ENCODE results near the gene CEP170B.
"Not testable (repeated sequence)": the region's sequence is repeated elsewhere in the genome, so short reads cannot be mapped to it uniquely, and the experiment has no call there.

The CEP170B gene

DNA sequence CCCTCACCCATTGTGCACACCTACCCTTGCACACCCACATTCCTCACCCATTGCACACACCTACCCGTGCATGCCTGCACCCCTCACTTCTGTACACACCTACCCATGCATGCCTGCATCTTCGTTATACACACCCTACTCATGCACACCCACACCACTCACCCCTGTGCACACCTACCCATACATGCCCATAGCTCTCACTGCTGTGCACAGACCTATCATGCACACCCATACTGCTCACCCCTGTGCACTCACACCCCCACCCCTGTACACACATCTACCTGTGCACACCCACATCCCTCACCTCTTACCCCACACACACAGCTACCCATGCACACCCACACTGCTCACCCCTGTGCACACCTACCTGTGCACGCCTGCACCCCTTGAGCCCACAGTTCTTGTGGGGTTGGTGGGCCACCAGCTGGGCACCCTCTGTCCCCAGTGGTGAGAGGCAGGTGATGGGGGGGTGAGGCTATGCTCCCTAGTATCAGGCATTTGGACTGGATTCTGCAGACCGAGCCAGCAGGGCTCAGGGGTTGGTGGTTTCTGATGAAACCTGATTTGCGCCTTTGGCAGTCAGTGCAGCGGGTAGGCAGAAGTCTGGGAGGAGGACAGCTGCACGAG, 15.6 kb downstream of the CEP170B start:
- Histone ChIP-seq H3K36me3 (ENCODE audit: control insufficient read depth, insufficient read depth, low read length) (no peaks in the 10 kb centered on the region), H3K4me1 (ENCODE audit: control insufficient read depth, insufficient read depth, low read length) (peaks cover 10% of the 10 kb centered on the region), H3K27me3 (ENCODE audit: control insufficient read depth, insufficient read depth, low read length, poor library complexity, severe bottlenecking) (no peaks in the 10 kb centered on the region), H3K4me3 (ENCODE audit: insufficient read depth, low read depth, low read length) (no peak overlapping the region), H3K27ac (ENCODE audit: insufficient read depth, low read depth, low read length, poor library complexity, severe bottlenecking) (no peak overlapping the region), H3K9me3 (ENCODE audit: control insufficient read depth, low read length) (no peaks in the 10 kb centered on the region)
- WGBS, 2 experiments: 85 to 87% methylated on average over 7 of the region's 7 CpGs

DNA sequence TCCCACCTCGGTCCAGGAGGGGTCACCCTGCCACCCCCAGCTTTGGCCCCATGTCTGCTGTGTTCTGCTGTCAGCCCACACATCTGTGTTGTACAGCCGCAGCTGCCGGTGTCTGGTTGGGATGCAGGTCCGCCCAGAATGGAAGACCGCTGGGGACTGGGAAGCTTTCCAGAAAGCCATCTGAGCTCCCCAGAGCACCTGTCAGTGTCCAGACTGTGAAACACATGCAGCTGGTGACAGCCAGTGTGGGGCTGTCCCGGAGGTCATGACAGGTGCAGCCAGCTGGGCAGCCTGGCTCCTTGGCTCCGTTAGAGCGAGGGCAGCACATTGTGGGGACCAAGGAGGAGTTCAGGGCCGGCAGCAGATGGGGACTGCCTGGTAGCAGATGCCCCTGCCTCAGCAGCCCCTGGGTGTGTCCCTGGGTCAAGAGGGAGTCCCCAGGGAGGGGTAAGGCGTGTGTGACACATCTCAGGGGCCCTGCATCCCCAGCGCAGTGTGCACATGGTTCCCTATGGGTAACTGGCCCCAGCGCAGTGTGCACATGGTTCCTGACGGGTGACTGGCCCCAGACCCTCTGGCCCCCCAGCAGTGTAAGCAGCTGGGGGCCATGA, 16.4 kb downstream of the CEP170B start:
- no peak overlapping the region for H3K4me3 ChIP-seq (ENCODE audit: insufficient read depth, low read depth, low read length)
- H3K36me3 ChIP-seq (ENCODE audit: control insufficient read depth, insufficient read depth, low read length): no peaks in the 10 kb centered on the region
- peaks cover 10% of the 10 kb centered on the region for H3K4me1 ChIP-seq (ENCODE audit: control insufficient read depth, insufficient read depth, low read length)
- no peaks in the 10 kb centered on the region for H3K27me3 ChIP-seq (ENCODE audit: control insufficient read depth, insufficient read depth, low read length, poor library complexity, severe bottlenecking)
- H3K9me3 ChIP-seq (ENCODE audit: control insufficient read depth, low read length): no peaks in the 10 kb centered on the region
- no peak overlapping the region for H3K27ac ChIP-seq (ENCODE audit: insufficient read depth, low read depth, low read length, poor library complexity, severe bottlenecking)
- 85 to 86% methylated on average over 13 of the region's 13 CpGs for WGBS, 2 experiments

DNA sequence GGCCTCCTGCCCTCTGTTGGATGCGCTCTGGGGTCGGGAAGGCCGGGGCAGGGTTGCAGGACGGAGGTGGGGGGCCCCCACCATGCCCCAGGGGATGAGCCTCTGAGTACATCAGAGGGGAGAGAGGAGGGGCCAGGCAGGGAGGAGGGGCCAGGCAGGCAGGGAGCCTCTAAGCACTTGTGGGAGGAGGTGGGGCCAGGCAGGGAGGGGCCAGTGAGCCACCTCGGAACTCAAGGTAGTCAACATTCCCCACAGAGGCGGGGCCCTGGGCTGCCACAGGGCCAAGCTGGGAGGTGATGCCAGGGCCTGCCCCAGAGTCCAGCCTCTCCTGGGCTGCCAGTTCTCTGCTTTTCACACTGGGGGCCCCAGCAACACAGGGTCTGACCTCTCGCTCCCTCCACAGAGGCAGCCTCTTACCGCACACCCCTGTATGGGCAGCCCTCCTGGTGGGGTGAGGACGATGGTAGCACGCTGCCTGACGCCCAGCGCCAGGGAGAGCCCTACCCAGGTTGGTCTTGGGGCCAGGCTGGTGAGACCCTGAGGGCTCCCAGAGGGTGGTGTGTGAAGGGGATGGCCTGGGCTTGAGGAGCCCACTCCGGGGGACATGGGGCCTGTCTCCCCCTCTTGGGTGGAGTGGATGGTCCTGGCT, 17.4 kb downstream of the CEP170B start:
- H3K9me3 ChIP-seq (ENCODE audit: control insufficient read depth, low read length): no peaks in the 10 kb centered on the region
- WGBS, 2 experiments: 62 to 64% methylated on average over 13 of the region's 13 CpGs
- H3K4me1 ChIP-seq (ENCODE audit: control insufficient read depth, insufficient read depth, low read length): peaks cover 10% of the 10 kb centered on the region
- no peak overlapping the region for H3K27ac ChIP-seq (ENCODE audit: insufficient read depth, low read depth, low read length, poor library complexity, severe bottlenecking)
- H3K36me3 ChIP-seq (ENCODE audit: control insufficient read depth, insufficient read depth, low read length): no peaks in the 10 kb centered on the region
- H3K4me3 ChIP-seq (ENCODE audit: insufficient read depth, low read depth, low read length): no peak overlapping the region
- no peaks in the 10 kb centered on the region for H3K27me3 ChIP-seq (ENCODE audit: control insufficient read depth, insufficient read depth, low read length, poor library complexity, severe bottlenecking)

DNA sequence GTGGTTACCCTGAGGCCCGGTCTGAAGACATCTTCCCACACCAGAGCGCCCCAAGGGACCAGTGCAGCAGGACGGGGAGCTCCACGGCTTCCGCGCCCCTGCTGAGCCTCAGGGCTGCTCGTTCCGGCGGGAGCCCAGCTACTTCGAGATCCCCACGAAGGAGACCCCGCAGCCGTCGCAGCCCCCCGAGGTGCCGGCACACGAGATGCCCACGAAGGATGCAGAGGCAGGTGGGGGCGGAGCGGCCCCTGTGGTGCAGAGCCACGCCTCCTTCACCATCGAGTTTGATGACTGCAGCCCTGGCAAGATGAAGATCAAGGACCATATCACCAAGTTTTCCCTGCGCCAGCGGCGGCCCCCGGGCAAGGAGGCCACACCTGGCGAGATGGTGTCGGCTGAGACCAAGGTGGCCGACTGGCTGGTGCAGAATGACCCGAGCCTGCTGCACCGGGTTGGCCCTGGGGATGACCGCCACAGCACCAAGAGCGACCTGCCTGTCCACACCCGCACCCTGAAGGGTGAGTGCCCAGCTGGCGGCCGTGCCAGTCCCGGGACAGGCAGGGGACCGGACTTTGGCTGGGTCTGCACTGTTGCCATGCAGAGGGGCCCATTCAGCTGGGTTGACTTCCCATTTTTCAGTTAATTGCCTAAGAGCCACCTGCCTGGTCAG, 18.1 kb downstream of the CEP170B start:
- no peaks in the 10 kb centered on the region for H3K9me3 ChIP-seq (ENCODE audit: control insufficient read depth, low read length)
- H3K36me3 ChIP-seq (ENCODE audit: control insufficient read depth, insufficient read depth, low read length): no peaks in the 10 kb centered on the region
- H3K27me3 ChIP-seq (ENCODE audit: control insufficient read depth, insufficient read depth, low read length, poor library complexity, severe bottlenecking): no peaks in the 10 kb centered on the region
- H3K27ac ChIP-seq (ENCODE audit: insufficient read depth, low read depth, low read length, poor library complexity, severe bottlenecking): no peak overlapping the region
- 92% methylated on average over 38 of the region's 38 CpGs for WGBS, 2 experiments
- H3K4me1 ChIP-seq (ENCODE audit: control insufficient read depth, insufficient read depth, low read length): peaks cover 10% of the 10 kb centered on the region
- H3K4me3 ChIP-seq (ENCODE audit: insufficient read depth, low read depth, low read length): no peak overlapping the region

DNA sequence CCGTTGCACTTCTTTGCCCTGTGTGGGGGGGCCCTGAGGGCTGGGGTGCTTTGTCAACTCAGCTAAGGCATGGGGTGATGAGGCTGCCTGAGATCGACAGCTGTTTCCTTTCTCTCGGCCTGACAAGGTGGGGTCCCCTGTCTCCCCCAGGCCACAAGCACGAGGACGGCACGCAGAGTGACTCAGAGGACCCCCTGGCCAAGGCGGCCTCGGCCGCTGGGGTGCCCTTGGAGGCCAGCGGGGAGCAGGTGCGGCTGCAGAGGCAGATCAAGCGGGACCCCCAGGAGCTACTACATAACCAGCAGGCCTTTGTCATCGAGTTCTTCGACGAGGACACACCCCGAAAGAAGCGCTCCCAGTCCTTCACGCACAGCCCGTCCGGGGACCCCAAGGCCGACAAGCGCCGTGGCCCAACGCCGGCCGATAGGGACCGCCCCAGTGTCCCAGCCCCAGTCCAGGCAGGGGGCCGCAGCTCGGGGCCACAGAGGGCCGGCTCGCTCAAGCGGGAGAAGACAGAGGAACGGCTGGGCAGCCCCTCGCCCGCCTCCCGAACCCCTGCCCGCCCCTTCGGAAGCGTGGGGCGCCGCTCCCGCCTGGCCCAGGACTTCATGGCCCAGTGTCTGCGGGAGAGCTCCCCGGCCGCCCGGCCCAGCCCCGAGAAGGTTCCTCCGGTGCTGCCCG, 18.8 kb downstream of the CEP170B start:
- H3K4me3 ChIP-seq (ENCODE audit: insufficient read depth, low read depth, low read length): no peak overlapping the region
- H3K27me3 ChIP-seq (ENCODE audit: control insufficient read depth, insufficient read depth, low read length, poor library complexity, severe bottlenecking): no peaks in the 10 kb centered on the region
- no peaks in the 10 kb centered on the region for H3K36me3 ChIP-seq (ENCODE audit: control insufficient read depth, insufficient read depth, low read length)
- no peak overlapping the region for H3K27ac ChIP-seq (ENCODE audit: insufficient read depth, low read depth, low read length, poor library complexity, severe bottlenecking)
- H3K9me3 ChIP-seq (ENCODE audit: control insufficient read depth, low read length): no peaks in the 10 kb centered on the region
- WGBS, 2 experiments: 94% methylated on average over 49 of the region's 49 CpGs
- peaks cover 6% of the 10 kb centered on the region for H3K4me1 ChIP-seq (ENCODE audit: control insufficient read depth, insufficient read depth, low read length)

DNA sequence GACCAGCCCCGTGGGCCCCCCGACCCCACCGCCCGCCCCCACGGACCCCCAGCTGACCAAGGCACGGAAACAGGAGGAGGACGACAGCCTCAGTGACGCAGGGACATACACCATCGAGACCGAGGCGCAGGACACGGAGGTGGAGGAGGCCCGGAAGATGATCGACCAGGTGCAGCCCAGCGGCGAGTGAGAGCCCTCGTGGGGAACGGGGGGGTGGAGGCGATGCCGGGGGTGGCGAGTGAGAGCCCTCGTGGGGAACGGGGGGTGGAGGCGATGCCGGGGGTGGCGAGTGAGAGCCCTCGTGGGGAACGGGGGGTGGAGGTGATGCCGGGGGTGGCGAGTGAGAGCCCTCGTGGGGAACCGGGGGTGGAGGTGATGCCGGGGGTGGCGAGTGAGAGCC, 19.3 kb downstream of the CEP170B start:
- not testable (repeated sequence) for H3K9me3 ChIP-seq (ENCODE audit: control insufficient read depth, low read length); H3K27ac ChIP-seq (ENCODE audit: insufficient read depth, low read depth, low read length, poor library complexity, severe bottlenecking); H3K27me3 ChIP-seq (ENCODE audit: control insufficient read depth, insufficient read depth, low read length, poor library complexity, severe bottlenecking); H3K4me1 ChIP-seq (ENCODE audit: control insufficient read depth, insufficient read depth, low read length); H3K36me3 ChIP-seq (ENCODE audit: control insufficient read depth, insufficient read depth, low read length); H3K4me3 ChIP-seq (ENCODE audit: insufficient read depth, low read depth, low read length)
- WGBS, 2 experiments: 90 to 93% methylated on average over 28 to 30 of the region's 34 CpGs

DNA sequence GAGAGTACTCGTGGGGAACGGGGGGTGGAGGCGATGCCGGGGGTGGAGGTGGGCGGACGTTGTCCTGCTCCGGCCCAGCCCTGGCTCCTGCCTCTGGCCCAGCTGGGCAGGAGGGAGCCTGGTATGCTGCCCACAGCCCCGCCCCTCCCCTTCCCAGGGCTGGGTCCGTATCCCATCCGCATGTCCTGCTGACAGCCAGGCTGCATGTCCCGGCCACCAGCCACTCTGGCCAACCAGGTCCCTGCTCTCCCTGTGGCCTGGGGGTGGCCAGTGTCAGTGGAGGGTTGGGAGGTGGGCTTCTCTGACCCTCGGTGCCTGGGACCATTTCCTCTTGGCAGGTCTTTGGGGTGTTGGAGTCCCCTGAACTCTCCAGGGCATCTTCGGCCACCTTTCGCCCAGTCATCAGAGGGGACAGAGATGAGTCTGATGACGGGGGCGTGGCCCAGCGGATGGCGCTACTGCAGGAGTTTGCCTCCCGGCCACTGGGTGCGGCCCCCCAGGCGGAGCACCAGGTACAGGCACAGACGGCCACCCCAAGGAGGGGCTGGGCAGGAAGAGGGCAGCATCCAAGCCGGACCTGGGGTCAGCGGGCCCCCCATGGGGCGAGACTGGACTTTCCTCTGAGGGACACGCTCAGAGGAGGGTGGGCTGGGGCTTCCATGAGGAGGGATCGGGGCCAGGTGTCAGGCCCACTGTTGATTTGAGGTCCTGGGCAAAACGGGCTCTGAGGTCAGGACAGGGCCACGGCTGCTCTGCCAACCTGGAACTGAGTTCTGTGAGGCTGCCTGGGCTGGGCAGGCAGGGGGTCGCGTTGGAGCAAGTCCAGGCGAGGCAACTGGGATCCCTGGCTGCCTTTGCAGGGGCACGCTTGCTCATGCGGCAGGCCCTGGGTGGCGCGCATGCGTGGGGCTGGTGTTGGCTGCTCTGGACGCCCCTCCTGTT, 20.2 kb downstream of the CEP170B start:
- Histone ChIP-seq H3K36me3 (ENCODE audit: control insufficient read depth, insufficient read depth, low read length) (no peaks in the 10 kb centered on the region), H3K4me3 (ENCODE audit: insufficient read depth, low read depth, low read length) (no peak overlapping the region), H3K9me3 (ENCODE audit: control insufficient read depth, low read length) (no peaks in the 10 kb centered on the region), H3K27me3 (ENCODE audit: control insufficient read depth, insufficient read depth, low read length, poor library complexity, severe bottlenecking) (no peaks in the 10 kb centered on the region), H3K4me1 (ENCODE audit: control insufficient read depth, insufficient read depth, low read length) (peaks cover 8% of the 10 kb centered on the region), H3K27ac (ENCODE audit: insufficient read depth, low read depth, low read length, poor library complexity, severe bottlenecking) (no peak overlapping the region)
- 91 to 92% methylated on average over 38 of the region's 38 CpGs for WGBS, 2 experiments

DNA sequence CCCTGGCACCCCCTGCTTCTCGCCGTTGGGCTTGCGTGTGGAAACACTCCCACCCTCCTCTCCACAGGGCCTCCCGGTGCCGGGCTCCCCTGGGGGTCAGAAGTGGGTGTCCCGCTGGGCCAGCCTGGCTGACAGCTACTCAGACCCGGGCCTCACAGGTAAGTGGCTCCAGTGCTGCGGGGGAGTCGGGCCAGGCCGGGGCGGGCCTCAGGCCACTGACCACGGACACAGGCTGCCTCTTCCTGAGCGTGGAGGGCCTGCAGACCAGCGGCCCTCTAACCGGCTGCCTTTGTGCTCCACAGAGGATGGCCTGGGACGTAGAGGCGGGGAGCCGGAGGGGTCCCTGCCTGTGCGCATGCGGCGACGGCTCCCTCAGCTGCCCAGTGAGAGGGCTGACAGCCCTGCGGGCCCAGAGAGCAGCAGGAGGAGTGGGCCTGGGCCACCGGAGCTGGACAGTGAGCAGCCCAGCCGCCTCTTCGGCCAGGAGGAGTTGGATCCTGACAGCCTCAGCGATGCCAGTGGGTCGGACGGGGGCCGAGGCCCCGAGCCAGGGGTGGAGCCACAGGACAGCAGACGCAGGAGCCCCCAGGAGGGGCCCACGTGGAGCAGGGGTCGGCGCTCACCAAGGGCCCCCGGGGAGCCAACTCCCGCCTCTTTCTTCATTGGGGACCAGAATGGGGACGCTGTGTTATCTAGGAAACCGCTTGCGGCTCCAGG, 21.1 kb downstream of the CEP170B start:
- Histone ChIP-seq H3K9me3 (ENCODE audit: control insufficient read depth, low read length) (no peaks in the 10 kb centered on the region), H3K4me3 (ENCODE audit: insufficient read depth, low read depth, low read length) (no peak overlapping the region), H3K27me3 (ENCODE audit: control insufficient read depth, insufficient read depth, low read length, poor library complexity, severe bottlenecking) (no peaks in the 10 kb centered on the region), H3K4me1 (ENCODE audit: control insufficient read depth, insufficient read depth, low read length) (peaks cover 8% of the 10 kb centered on the region), H3K36me3 (ENCODE audit: control insufficient read depth, insufficient read depth, low read length) (no peaks in the 10 kb centered on the region), H3K27ac (ENCODE audit: insufficient read depth, low read depth, low read length, poor library complexity, severe bottlenecking) (no peak overlapping the region)
- WGBS, 2 experiments: 94% methylated on average over 40 of the region's 40 CpGs

Measured in ectodermal cell (in vitro differentiated cells).